ENCODE data around the gene MIP.
"Not testable (repeated sequence)": the region's sequence is repeated elsewhere in the genome, so short reads cannot be mapped to it uniquely, and the experiment has no call there.

MIP gene

GRCh38 chr12:56462565-56462964 lies 8.1 kb upstream of the MIP start:
- DNase-seq = no peak

- DNase-seq = no peak
Measured at GRCh38 chr12:56461235-56462159, 7.0 kb upstream of the MIP start.

- no peak for DNase-seq
Measured at GRCh38 chr12:56457817-56458216, 3.4 kb upstream of the MIP start.

DNA sequence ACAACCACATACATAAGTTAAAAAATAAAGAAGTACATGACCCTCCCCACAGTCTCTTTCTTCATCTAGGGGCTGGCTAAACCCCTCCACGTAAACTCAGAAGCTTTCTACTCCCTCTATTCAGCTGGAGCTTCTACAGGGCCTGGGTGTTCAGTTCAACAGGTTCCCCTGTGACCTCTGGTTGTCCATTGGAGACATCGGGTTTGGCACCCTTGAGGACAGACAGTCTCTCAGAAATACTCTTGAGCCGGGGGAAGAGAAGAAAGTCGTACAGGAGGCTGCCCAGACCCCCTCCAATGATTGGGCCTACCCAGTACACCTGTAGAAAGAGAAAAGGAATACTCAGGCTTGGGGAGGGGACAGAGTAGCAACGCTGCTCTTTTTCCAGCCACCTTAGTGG lies 3.3 kb downstream of the MIP start:
- DNase-seq = no peak

DNA sequence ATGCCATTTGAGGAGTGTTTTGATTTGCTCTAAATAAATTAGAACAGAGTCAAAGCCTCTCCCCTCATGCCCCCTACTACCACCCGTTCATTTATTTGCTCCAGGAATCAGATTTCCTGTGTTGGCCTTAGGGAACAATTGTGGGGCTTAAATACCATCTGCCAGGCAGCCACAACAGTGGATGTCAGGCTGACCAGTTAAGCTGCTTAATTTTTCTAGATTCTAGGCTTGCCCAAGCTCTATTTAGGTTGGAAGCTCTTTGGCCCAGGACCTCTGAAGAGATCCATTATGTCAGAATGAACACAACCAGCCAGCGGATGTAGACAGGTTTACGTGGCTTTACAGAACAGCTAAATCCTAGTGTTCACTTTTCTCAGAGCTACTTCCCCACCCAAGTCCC lies 4.2 kb downstream of the MIP start:
- no peak for DNase-seq

- DNase-seq = no peak
Measured at GRCh38 chr12:56449622-56449984, 4.9 kb downstream of the MIP start.

- DNase-seq = peak; percentile 74
Measured at GRCh38 chr12:56448860-56449621, 5.4 kb downstream of the MIP start, which contains the start of gene TIMELESS. TSS of gene TIMELESS (minus strand) at chr12:56449426. CDS start at chr12:56434170, 15,256 bp downstream.

DNA sequence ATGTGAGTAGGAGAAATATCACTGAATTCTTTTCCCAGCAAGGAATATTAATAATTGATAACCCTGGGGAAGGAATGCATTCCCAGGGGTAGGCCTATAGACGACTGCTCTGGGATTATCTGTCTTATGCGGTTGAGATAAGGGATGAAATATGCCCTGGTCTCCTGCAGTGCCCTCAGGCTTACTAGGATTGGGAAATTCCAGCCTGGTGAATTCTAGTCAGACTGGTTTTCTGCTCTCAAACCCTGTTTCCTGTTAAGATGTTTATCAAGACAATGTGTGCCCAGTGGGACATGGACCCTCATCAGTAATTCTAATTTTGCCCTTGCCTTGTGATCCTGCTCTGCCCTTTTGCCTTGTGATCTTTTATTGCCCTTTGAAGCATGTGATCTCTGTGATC lies 11.2 kb downstream of the MIP start:
- DNase-seq = not testable (repeated sequence)

GRCh38 chr12:56437430-56438176 lies 16.9 kb downstream of the MIP start:
- DNase-seq = no peak

GRCh38 chr12:56434828-56435227 lies 19.6 kb downstream of the MIP start:
- DNase-seq = no peak

GRCh38 chr12:56431850-56432249 lies 22.6 kb downstream of the MIP start:
- no peak for DNase-seq

DNA sequence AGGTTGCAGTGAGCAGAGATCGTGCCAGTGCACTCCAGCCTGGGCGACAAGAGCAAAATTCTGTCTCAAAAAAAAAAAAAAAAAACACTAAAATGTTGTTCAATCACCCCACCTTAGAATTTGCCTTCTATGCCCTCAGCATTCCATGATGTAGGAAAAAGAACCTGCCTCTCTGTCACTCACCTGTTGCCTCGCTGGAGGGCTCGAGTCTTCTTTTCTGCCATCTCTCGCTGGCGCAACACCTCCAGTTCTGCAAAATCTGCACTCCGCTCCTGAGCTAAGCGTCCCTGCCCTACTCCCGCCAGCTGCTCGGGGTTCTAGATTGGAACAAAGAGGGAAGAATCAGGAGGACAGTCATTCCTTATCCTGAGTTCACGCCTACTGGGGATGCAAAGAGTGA lies 23.2 kb downstream of the MIP start:
- DNase-seq = no peak

DNA sequence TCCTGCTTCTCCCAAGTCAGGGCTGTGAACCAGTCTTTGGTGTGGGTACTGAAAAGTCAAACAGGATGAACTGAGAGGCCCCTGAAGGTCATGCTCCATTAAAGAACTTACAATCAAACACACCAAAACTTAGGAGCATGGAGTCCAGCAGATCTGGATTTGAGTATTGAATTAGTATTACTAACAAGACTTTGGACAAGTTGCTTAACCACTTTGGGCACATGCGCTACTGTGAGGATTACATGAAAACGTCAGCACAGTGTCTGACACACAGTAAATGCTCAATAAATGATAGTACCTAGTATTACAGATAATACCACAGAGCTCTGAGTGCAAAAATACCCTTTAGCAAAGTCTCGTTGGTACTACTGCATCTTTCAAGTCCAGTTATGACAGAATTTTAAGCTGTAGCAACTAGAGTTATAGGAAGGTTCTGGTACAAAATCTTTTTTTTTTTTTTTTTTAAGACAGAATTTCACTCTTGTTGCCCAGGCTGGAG lies 28.5 kb downstream of the MIP start:
- no peak for DNase-seq

DNA sequence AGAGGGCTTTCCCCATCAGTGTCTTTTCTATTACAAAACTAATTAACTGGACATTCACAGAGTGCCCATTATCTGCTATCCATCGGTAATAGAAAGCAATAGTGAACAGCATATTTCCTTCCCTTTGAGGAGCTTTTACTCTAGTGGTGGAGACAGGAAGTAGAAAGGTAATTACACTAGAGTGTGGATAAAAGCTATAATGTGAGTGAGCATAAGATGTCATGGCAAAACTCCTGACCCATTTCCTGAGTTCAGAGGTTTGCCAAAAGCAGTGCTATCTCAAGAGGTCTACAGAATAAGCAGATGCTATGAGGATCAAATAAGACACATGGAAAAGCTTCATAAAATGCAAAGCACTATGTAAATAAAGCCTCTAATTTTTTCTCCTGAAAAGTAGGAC lies 29.3 kb downstream of the MIP start:
- DNase-seq = no peak

- DNase-seq = no peak
Measured at GRCh38 chr12:56420411-56420810, 34.0 kb downstream of the MIP start.

DNA sequence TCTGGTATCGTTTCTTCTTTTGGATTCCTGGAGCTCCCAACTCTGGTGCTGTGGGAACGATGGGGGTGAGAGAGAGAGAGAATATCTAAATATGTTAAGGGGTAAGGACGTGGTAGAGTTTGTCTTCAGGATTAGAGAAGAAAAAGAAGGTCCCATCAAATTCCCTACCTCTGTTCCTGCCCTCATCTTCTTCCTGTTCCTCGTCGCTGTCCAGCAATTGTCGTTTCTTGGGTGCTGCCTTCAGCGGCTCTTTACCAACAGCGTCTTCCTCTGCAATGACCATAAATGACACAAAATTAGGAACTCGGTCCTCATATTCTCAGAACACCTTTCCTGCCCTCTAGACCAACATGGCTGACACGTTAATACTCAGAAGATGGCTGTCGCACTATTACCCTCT lies 36.7 kb downstream of the MIP start:
- no peak for DNase-seq

DNA sequence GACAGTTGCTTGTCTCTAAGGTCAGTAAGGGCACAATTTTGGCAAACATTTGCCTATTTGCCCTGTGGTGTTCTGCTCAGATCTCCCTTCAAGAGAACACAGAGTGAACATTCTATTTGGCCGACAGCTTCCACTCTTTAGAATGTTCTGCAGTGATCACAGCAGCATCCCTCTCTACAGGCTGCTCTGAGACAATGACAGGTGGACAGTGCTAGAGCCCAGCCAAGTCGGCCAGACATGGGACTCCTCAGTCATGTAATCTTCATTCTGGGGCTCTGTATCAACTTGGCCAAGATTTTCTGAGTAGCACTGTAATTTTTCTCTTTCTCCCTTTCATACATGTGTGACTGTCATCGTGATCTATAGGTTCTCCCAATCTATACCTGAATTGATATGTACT lies 40.1 kb downstream of the MIP start:
- DNase-seq = no peak

- no peak for DNase-seq
Measured at GRCh38 chr12:56413392-56413791, 41.1 kb downstream of the MIP start.

DNA sequence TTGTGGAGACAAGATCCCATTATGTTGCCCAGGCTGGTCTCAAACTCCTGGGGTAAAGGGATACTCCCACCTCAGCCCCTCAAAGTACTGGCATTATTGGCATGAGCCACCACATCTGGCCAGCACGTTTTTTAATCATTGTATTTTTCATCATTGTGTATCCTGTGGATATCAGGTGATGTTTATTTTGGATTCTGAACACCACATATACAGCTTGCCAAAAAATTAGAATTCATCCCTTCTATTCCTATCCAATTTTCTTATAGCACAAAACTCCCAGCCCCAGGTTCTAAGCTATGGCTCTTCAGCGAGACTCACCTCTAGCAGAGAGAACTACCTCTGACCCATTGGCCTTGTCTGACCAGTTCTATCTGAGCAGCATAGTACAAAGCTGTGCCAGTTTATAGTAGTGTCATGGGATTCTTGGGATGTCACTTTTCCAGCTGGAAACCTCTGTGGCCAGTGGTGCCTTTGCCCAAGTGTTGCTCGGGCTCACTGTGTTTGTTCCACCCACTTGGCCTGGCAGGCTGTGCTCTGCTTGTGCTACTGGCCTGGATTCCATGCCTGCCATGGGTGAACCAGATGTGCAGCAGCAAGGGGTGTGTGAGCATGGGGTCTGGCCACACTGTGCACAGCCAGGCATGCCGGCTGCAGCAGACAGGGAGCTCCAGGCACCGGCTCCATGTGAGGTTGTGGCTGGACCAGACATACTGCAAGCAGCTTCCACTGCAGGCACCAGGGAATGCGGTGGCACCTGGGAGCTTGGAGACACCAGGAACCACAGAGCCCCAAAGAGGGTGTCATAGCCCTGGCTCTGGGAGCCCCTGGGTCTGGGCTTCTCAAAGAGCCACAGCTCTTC lies 42.4 kb downstream of the MIP start:
- no peak for DNase-seq

- DNase-seq = no peak
Measured at GRCh38 chr12:56410768-56411167, 43.7 kb downstream of the MIP start.

DNA sequence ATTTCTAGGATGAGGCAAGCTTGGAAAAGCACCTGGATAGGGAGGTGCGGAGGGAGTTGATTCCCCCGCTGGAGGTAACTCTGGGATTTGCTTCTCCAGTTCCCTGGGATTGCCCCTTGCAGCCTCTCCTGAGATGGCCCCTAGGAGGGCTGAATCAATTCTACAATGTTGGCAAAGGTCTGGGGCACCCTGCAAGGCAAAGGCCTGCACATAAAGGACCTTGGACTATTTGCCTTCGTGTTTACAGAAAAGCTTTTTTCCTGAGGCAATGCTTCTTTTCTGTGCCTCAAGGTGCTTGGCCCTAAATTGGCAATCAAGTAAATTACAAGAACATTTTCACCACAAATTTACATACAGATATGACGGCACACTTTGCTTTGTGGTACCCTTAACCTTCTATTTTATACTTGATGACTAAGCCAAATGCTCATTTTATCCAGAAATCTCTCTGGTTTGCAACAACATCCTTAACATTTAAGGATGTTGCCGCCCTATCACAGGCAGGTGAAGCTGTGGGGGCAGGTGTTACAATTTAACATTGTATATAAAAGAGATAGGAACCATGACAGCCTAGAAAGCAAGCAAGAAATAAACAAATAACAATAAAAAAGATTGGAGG lies 45.5 kb downstream of the MIP start:
- DNase-seq = no peak

GRCh38 chr12:56404227-56404626 lies 50.2 kb downstream of the MIP start:
- DNase-seq = not testable (repeated sequence)

Data from T-helper 9 cell (primary cell).